H9 (cell line): ENCODE measurements around the gene PITX1. TPM values are rescaled to one million over a fixed set of nuclear protein-coding genes. Genes with fewer than 3 reads are reported as not detected.

Experiments
- DNase-seq: peaks from one replicate; pipeline ENCODE4 v3.0.0-alpha.2; 2017
- H2AFZ ChIP-seq: one replicate; pipeline ENCODE4 v1.6.1; 2013; ENCODE audit warnings: mild to moderate bottlenecking, low read length, control low read depth, moderate library complexity
- H2AK5ac ChIP-seq: 2 replicates; pipeline ENCODE4 v1.6.1; 2013; ENCODE audit warnings: low read length, control low read depth, mixed read lengths; ENCODE audit not compliant: insufficient read length
- H2BK120ac ChIP-seq: one replicate; pipeline ENCODE4 v1.6.1; 2013; ENCODE audit warnings: low read depth, mild to moderate bottlenecking, low read length, control low read depth, inconsistent platforms; ENCODE audit not compliant: poor library complexity, severe bottlenecking
- H2BK12ac ChIP-seq: 2 replicates; pipeline ENCODE4 v1.6.1; 2013; ENCODE audit warnings: low read length, control low read depth, mixed read lengths, low read depth; ENCODE audit not compliant: insufficient read length
- H2BK15ac ChIP-seq: 2 replicates; pipeline ENCODE4 v1.6.1; 2013; ENCODE audit warnings: low read depth, low read length, control low read depth
- H2BK20ac ChIP-seq: one replicate; pipeline ENCODE4 v1.6.1; 2013; ENCODE audit warnings: low read depth, mild to moderate bottlenecking, low read length, control low read depth, inconsistent platforms; ENCODE audit not compliant: poor library complexity, severe bottlenecking
- H2BK5ac ChIP-seq: 2 replicates; pipeline ENCODE4 v1.6.1; 2013; ENCODE audit warnings: low read length, control low read depth, mixed read lengths; ENCODE audit not compliant: insufficient read length
- H3K14ac ChIP-seq: 2 replicates; pipeline ENCODE4 v1.6.1; 2013; ENCODE audit warnings: low read length, control low read depth; ENCODE audit not compliant: insufficient read depth
- H3K18ac ChIP-seq: 2 replicates; pipeline ENCODE4 v1.6.1; 2013; ENCODE audit warnings: low read depth, mild to moderate bottlenecking, mixed read lengths, low read length, control low read depth; ENCODE audit not compliant: insufficient read length
- H3K23ac ChIP-seq: 2 replicates; pipeline ENCODE4 v1.6.1; 2013; ENCODE audit warnings: low read length, control low read depth, mixed read lengths, low read depth; ENCODE audit not compliant: insufficient read length
- H3K23me2 ChIP-seq: 2 replicates; pipeline ENCODE4 v1.6.1; 2013; ENCODE audit warnings: low read depth, mild to moderate bottlenecking, mixed read lengths, low read length, control low read depth; ENCODE audit not compliant: insufficient read length, poor library complexity, severe bottlenecking
- H3K27ac ChIP-seq: 2 replicates; pipeline ENCODE4 v1.5.1; 2013; ENCODE audit warnings: low read length, control low read depth, mixed read lengths, low read depth; ENCODE audit not compliant: insufficient read length
- H3K27me3 ChIP-seq: 2 replicates; pipeline ENCODE4 v1.6.1; 2013; ENCODE audit warnings: low read length, control low read depth, inconsistent platforms; ENCODE audit not compliant: insufficient read depth
- H3K4ac ChIP-seq: 2 replicates; pipeline ENCODE4 v1.6.1; 2013; ENCODE audit warnings: low read depth, mild to moderate bottlenecking, control low read depth, inconsistent platforms, low read length, moderate library complexity
- H3K4me1 ChIP-seq: 2 replicates; pipeline ENCODE4 v1.6.1; 2013; ENCODE audit warnings: low read length, control low read depth, inconsistent platforms; ENCODE audit not compliant: insufficient read depth
- H3K4me2 ChIP-seq: 2 replicates; pipeline ENCODE4 v1.6.1; 2013; ENCODE audit warnings: low read length, control low read depth, mixed read lengths; ENCODE audit not compliant: insufficient read length, insufficient read depth
- H3K56ac ChIP-seq: 2 replicates; pipeline ENCODE4 v1.6.1; 2013; ENCODE audit warnings: low read depth, mild to moderate bottlenecking, mixed read lengths, low read length, control low read depth; ENCODE audit not compliant: insufficient read length
- H3K79me1 ChIP-seq: 2 replicates; pipeline ENCODE4 v1.6.1; 2013; ENCODE audit warnings: low read depth, mild to moderate bottlenecking, moderate library complexity, low read length, control low read depth, inconsistent platforms; ENCODE audit not compliant: insufficient read depth, poor library complexity, severe bottlenecking
- H3K79me2 ChIP-seq: 2 replicates; pipeline ENCODE4 v1.6.1; 2013; ENCODE audit warnings: low read length, control low read depth, inconsistent platforms; ENCODE audit not compliant: insufficient read depth
- H3K9ac ChIP-seq: 2 replicates; pipeline ENCODE4 v1.6.1; 2013; ENCODE audit warnings: low read length, control low read depth, mixed read lengths; ENCODE audit not compliant: insufficient read length; ENCODE audit errors: extremely low read depth
- H3K9me3 ChIP-seq: one replicate; pipeline ENCODE4 v1.6.1; 2013; ENCODE audit warnings: low read depth, low read length, inconsistent platforms; ENCODE audit not compliant: control insufficient read depth
- H3T11ph ChIP-seq: one replicate; pipeline ENCODE4 v1.6.1; 2013; ENCODE audit warnings: mild to moderate bottlenecking, low read length, control low read depth, inconsistent platforms
- H4K20me1 ChIP-seq: one replicate; pipeline ENCODE4 v1.6.1; 2013; ENCODE audit not compliant: control insufficient read depth, insufficient read length, insufficient read depth
- H4K5ac ChIP-seq: 2 replicates; pipeline ENCODE4 v1.6.1; 2013; ENCODE audit warnings: low read depth, mild to moderate bottlenecking, mixed read lengths, low read length, control low read depth; ENCODE audit not compliant: insufficient read length
- H4K8ac ChIP-seq: replicated peaks from 2 replicates; pipeline ENCODE4 v1.6.1; 2013; ENCODE audit warnings: low read length, control low read depth, mixed read lengths, low read depth; ENCODE audit not compliant: insufficient read length
- H4K91ac ChIP-seq: 2 replicates; pipeline ENCODE4 v1.6.1; 2013; ENCODE audit warnings: low read depth, mild to moderate bottlenecking, moderate library complexity, mixed read lengths, low read length, control low read depth; ENCODE audit not compliant: insufficient read length
- H3K27ac Mint-ChIP-seq, 3 experiments: 2 replicates in 2 of 3; 3 replicates in 1 of 3; pipeline ENCODE4 v1.8.0; 2020 to 2021; ENCODE audit warnings: mixed read lengths in 3 of 3, mild to moderate bottlenecking in 1 of 3, moderate library complexity in 1 of 3
- H3K27me3 Mint-ChIP-seq: 2 replicates; pipeline ENCODE4 v1.8.0; 2021; ENCODE audit warnings: low read depth, mild to moderate bottlenecking, moderate library complexity, mixed read lengths
- H3K36me3 Mint-ChIP-seq, 3 experiments: 2 replicates in 2 of 3; 3 replicates in 1 of 3; pipeline ENCODE4 v1.8.0; 2020 to 2021; ENCODE audit warnings: low read depth in 3 of 3, mixed read lengths in 3 of 3; ENCODE audit not compliant: insufficient read depth in 1 of 3
- H3K4me1 Mint-ChIP-seq, 2 experiments: 2 replicates each; pipeline ENCODE4 v1.8.0; 2020; ENCODE audit warnings: mixed read lengths in 2 of 2
- H3K4me3 Mint-ChIP-seq, 2 experiments: 2 replicates in 1 of 2; 3 replicates in 1 of 2; pipeline ENCODE4 v1.8.0; 2020 to 2021; ENCODE audit warnings: mild to moderate bottlenecking in 2 of 2, mixed read lengths in 2 of 2, moderate library complexity in 1 of 2
- H3K9me3 Mint-ChIP-seq, 2 experiments: 2 replicates in 1 of 2; 3 replicates in 1 of 2; pipeline ENCODE4 v1.8.0; 2020; ENCODE audit warnings: mild to moderate bottlenecking in 2 of 2, mixed read lengths in 2 of 2, moderate library complexity in 1 of 2
- CTCF ChIP-seq: fragments of 200-600 bp; sonication (generic); conservative IDR thresholded peaks from 3 replicates; pipeline ENCODE4 v1.8.0; 2021; ENCODE audit warnings: antibody characterized with exemption, mild to moderate bottlenecking
- WGBS: extraction: QIAGEN DNeasy Blood & Tissue Kit; methylation state at CpG from one replicate; pipeline ENCODE4 v1.1.7; 2013; ENCODE audit warnings: missing lambda C conversion rate, low lambda C conversion rate, mixed read lengths; ENCODE audit not compliant: insufficient read length; ENCODE audit errors: extremely low coverage; 5-methylcytosine and 5-hydroxymethylcytosine counted together
- total RNA-seq: library from RNA; stranded (reverse); gene quantifications from 2 replicates; pipeline ENCODE4 v1.2.1, GENCODE V29; 2021

PITX1 gene
- total RNA-seq, 1 experiment from 2014 or later: not detected

- Histone ChIP-seq H3K18ac (no peak overlapping the region), H2BK120ac (no peak overlapping the region), H3K23ac (no peak overlapping the region), H4K8ac (no peak overlapping the region), H3K23me2 (no peaks in the 10 kb centered on the region), H2BK12ac (no peak overlapping the region), H3K9me3 (no peaks in the 10 kb centered on the region), H2AK5ac (no peak overlapping the region), H3K27ac (no peak overlapping the region), H2BK15ac (no peak overlapping the region), H3T11ph (no peak overlapping the region), H4K5ac (no peak overlapping the region), H2BK20ac (no peak overlapping the region), H3K56ac (no peak overlapping the region), H3K79me2 (no peaks in the 10 kb centered on the region), H4K20me1 (no peaks in the 10 kb centered on the region), H3K4ac (no peak overlapping the region), H2BK5ac (no peak overlapping the region), H3K4me1 (peaks cover 2% of the 10 kb centered on the region; the same call in 1 of the 2 replicates), H2AFZ (no peak overlapping the region), H3K9ac (no peak overlapping the region), H4K91ac (no peak overlapping the region), H3K27me3 (no peaks in the 10 kb centered on the region; the same call in 1 of the 2 replicates), H3K4me2 (no peak overlapping the region), H3K14ac (no peak overlapping the region), H3K79me1 (no peaks in the 10 kb centered on the region)
- Mint-ChIP-seq H3K9me3 (no peaks in the 10 kb centered on the region; a peak in 1 of 5 replicates), H3K36me3 (no peaks in the 10 kb centered on the region), H3K27ac (no peak overlapping the region), H3K4me3 (no peak overlapping the region), H3K4me1 (peaks cover 19 to 23% of the 10 kb centered on the region in 2 experiments), H3K27me3 (peaks cover 99% of the 10 kb centered on the region)
- WGBS: no CpG with 5 or more reads among the region's 8 CpGs
- DNase-seq: no peak
- no peak for TF ChIP-seq CTCF
These were observed 39.8 kb upstream of the PITX1 start for GRCh38 chr5:135073761-135074345.
